IPS-18a (cell line): ENCODE results near the gene NTSR1.

Experiments
- H3K27ac ChIP-seq: one replicate; pipeline ENCODE4 v1.5.1; 2013; ENCODE audit warnings: low read length
- H3K27me3 ChIP-seq: one replicate; pipeline ENCODE4 v1.6.1; 2013; ENCODE audit warnings: mild to moderate bottlenecking, low read length; ENCODE audit not compliant: control insufficient read depth, insufficient read depth
- H3K36me3 ChIP-seq: one replicate; pipeline ENCODE4 v1.6.1; 2013; ENCODE audit warnings: low read depth, low read length; ENCODE audit not compliant: control insufficient read depth
- H3K4me1 ChIP-seq: one replicate; pipeline ENCODE4 v1.6.1; 2013; ENCODE audit warnings: low read depth, low read length; ENCODE audit not compliant: control insufficient read depth
- H3K4me3 ChIP-seq: one replicate; pipeline ENCODE4 v1.5.1; 2013; ENCODE audit warnings: low read length
- H3K9ac ChIP-seq: one replicate; pipeline ENCODE4 v1.6.1; 2013; ENCODE audit warnings: mild to moderate bottlenecking, low read length, moderate library complexity
- H3K9me3 ChIP-seq: one replicate; pipeline ENCODE4 v1.6.1; 2013; ENCODE audit warnings: low read depth, low read length; ENCODE audit not compliant: control insufficient read depth

The NTSR1 gene

DNA sequence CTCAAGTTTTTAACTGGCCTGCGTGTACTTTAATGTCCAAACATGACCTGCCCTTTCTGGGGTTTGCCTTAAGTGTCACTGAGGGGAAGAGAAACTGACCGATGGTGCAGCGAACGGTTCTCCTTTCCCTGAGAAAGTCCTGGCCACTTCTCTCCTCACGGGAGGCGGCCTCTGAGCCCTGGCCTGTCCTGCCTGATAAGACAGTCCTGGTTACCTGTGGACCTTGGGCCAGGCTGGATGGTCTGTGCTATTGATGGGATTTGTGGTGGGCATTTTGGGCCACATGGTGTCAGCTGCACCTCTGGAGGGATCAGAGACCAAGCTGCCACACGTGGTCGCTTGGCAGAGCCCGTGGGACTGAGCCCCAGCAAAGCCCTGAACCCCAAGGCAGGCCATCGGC is 11.6 kb upstream of the NTSR1 start:
- Histone ChIP-seq H3K9ac (no peak overlapping the region), H3K27me3 (no peaks in the 10 kb centered on the region), H3K36me3 (no peaks in the 10 kb centered on the region), H3K4me1 (no peaks in the 10 kb centered on the region), H3K9me3 (no peaks in the 10 kb centered on the region), H3K4me3 (no peak overlapping the region), H3K27ac (no peak overlapping the region)

DNA sequence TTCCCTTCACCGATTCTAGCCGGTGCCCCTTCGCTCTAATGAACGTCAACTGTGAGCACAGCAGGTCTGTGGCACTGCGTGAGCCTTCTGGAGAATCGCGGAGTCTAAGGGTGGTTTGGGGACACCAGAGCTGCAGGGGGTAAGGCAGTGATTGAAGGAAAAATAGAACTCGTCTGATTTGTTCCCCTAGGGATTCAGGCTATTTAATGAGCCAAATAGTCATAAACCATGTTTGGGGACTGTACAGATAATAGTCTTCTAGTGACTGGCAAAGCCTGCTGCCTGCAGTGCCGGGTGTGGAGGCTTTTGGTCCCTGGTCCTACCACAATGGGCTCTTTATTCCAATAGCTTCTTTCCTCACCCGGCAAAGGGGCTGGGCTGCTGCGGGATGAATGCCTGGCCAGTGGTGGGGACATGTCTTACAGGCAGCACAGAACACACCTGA is 11.1 kb upstream of the NTSR1 start:
- Histone ChIP-seq H3K9ac (no peak overlapping the region), H3K36me3 (no peaks in the 10 kb centered on the region), H3K27ac (no peak overlapping the region), H3K4me3 (no peak overlapping the region), H3K9me3 (no peaks in the 10 kb centered on the region), H3K4me1 (no peaks in the 10 kb centered on the region), H3K27me3 (no peaks in the 10 kb centered on the region)

DNA sequence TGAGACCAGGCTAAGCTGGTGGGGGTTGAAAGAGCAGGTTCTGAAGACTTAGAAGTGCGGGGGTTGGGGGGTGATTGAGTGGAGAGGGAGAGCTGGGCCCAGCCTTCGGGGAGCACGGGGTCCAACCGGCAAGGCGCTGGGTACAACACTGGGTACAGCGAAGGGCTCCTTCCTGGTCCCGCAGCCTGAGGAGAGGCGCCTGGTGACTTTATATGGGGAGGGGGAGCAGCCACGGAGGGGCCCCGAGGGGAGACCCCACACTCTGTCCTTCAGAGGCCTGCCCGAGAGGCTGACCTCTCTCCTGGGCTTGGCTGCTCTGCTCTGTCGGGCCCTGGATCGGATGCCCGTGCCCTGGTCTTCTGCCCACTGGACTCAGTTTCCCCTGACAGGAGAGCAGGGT is 10.4 kb upstream of the NTSR1 start:
- no peaks in the 10 kb centered on the region for H3K27me3 ChIP-seq
- no peak overlapping the region for H3K27ac ChIP-seq
- H3K9me3 ChIP-seq: no peaks in the 10 kb centered on the region
- no peaks in the 10 kb centered on the region for H3K4me1 ChIP-seq
- H3K36me3 ChIP-seq: no peaks in the 10 kb centered on the region
- no peak overlapping the region for H3K9ac ChIP-seq
- no peak overlapping the region for H3K4me3 ChIP-seq

DNA sequence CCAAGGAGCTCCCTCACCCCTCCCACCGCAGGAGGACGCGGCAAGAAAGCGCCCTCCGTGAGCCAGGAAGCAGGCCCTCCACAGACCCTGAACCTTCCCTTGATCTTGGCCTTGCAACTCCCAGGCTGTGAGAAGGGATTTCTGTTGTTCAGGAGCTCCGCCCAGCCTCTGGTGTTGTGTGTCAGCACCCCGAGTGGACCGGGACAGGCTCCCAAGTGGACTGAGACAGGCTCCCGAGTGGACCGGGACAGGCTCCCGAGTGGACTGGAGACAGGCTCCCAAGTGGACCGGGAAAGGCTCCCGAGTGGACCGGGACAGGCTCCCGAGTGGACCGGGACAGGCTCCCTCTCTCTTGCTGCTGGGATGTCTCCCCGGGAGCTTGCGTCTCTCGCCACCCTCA is 9.3 kb upstream of the NTSR1 start:
- Histone ChIP-seq H3K4me1 (no peaks in the 10 kb centered on the region), H3K36me3 (no peaks in the 10 kb centered on the region), H3K9me3 (no peaks in the 10 kb centered on the region), H3K4me3 (no peak overlapping the region), H3K27ac (no peak overlapping the region), H3K9ac (no peak overlapping the region), H3K27me3 (no peaks in the 10 kb centered on the region)

DNA sequence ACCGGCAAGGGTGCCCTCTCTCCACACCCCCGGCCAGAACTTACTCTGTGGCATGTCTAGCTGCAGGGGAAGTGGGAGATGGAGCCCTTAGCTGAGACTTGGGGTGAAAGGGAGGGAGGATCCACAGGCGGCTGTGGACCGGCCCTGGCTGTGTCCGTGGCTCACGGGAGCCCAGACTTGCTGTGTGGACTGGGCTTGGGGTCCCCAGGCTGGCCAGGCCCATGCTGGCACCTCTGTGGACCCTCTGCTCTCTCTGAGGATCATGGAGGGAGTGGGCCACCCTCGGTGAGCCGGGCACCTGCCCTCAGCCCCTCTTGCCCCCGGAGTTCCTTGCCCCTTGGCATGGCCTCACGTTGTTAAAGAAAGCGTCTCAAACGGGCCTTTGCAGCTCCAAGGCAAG is 8.9 kb upstream of the NTSR1 start:
- Histone ChIP-seq H3K4me3 (no peak overlapping the region), H3K9ac (no peak overlapping the region), H3K27me3 (no peaks in the 10 kb centered on the region), H3K9me3 (no peaks in the 10 kb centered on the region), H3K36me3 (no peaks in the 10 kb centered on the region), H3K4me1 (no peaks in the 10 kb centered on the region), H3K27ac (no peak overlapping the region)

DNA sequence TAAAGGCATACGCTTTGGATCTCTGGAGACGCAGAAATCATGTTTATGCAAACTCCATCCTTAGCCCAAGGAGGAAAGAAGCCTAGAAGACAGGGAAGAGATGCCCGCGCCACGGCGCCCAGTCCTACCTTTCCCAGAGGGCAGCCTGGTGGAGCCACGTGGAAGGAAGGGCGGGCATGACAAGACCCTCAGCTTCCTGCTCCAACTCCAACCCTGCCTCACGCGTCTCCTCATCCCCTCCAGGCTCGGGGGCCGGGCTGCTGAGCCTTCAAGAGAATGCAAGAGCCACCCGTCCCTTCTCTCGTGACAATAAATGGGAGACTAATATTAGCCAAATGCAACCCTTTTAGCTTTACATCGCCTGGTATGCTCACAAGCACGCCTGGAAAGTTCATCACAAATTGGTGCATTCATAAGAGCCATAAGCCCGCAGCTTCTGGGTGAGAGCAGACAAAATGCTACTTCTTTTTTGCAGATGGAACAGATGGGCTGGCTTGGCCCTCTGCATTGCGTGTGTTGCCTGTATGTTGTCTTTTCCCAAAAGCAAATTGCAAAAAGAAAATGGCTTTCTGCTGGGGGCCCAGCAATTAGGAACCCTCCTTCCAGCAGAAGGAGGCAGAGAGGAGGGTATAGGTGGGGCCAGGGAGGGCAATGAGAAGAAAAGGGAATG is 8.2 kb upstream of the NTSR1 start:
- H3K27ac ChIP-seq: no peak overlapping the region
- no peaks in the 10 kb centered on the region for H3K36me3 ChIP-seq
- H3K9me3 ChIP-seq: no peaks in the 10 kb centered on the region
- no peak overlapping the region for H3K9ac ChIP-seq
- H3K27me3 ChIP-seq: no peaks in the 10 kb centered on the region
- no peaks in the 10 kb centered on the region for H3K4me1 ChIP-seq
- no peak overlapping the region for H3K4me3 ChIP-seq

DNA sequence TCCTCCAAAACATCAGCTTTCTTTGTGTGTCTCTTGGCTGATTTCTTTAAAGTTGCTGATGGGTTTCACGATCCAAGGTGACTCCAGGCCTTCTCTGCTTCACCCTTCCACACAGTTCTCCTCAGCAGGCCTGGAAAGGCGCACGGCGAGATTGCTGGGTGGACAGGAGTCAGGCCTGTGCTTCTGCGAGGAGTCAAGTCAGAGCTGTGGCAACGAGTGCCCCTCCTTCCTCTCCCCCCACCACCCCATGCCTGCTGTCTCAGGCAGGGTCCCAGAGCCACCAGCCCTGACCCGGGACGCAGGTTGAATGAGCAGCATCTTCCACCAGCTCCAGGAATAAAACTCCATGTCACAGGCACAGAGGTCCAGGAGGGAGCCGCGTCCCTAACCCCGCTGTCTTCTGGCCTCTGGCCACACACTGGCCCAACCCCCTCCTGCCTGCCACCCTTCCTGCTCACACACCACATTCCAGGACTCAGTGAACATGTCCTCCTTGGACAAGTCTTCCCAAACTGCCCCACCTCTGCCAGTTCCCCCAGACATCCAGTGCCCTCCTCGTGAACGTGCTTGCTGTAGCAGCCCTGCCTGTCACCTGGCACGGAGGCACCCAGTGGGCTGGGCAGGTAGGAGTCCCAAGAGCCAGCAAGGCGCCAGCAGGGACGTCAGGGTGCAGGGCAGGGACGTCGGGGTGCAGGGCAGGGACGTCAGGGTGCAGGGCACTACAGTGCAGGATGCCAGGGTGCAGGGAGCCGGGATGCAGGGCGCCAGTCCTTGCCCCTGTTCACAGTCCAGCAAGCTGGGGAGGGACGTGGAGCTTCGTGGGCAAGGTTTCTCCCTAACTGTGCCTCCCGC is 7.2 kb upstream of the NTSR1 start:
- Histone ChIP-seq H3K36me3 (no peaks in the 10 kb centered on the region), H3K4me1 (no peaks in the 10 kb centered on the region), H3K4me3 (no peak overlapping the region), H3K9ac (no peak overlapping the region), H3K27ac (no peak overlapping the region), H3K27me3 (no peaks in the 10 kb centered on the region), H3K9me3 (no peaks in the 10 kb centered on the region)

DNA sequence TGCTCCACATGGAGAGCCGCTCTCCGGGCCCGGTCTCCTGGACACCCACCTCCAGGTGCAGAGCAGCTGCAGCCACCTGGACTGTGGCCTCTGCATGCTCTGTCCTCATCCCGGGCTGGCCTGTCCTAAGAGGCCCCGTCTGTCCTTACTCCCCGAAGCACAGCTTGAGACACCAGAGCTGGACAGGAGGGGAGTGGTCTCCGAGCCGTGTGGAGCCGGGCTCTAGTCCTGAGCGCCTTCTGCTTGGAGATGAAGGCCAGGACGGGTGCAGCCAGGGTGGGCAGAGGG is 6.7 kb upstream of the NTSR1 start:
- H3K27me3 ChIP-seq: peaks cover 3% of the 10 kb centered on the region

DNA sequence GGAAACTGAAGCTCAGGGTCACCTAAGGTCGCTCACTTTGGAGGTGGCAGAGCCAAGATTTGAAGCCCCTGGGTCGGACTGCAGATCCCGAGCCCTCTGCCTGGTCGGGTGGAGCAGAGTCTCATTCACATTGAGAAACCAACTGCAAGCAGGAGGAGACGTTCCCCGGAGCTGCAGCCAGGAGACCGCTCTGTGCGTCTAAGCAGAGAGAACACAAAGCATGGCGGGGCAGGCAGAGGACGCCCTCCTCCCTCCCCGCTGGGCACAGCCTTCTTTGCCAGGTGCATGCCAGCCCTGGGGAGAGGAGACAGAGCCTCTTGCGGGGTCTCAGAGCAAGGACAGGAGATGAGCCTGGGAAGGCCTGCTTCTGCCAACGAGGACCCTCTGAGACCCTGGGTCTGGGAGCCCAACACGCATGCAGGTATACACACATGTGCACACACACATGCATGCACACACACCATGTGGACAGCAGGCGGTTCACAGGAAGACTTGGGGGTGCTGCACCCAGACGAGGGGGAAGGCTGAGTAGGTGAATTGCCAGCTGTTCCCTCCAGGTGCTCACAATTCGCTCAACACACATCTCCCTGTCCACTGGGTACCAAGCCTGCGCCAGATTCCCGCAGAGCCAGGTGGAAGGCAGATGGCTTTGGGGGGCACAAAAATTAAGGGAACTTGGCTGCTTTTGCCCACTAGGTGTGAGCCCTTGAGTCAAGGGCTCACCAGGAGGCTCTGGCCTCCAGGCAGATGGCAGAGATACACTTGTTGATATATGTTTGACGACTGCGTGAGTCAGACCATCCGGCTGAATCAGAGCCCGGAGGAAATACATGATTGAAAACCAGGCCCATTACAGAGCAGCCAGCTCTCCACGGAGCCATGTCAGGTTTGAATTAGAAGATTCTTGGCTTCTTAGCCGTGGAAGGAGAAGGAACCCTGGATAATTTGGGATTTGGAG is 5.5 kb upstream of the NTSR1 start:
- no peak overlapping the region for H3K9ac ChIP-seq
- H3K4me1 ChIP-seq: no peaks in the 10 kb centered on the region
- no peaks in the 10 kb centered on the region for H3K36me3 ChIP-seq
- H3K4me3 ChIP-seq: no peak overlapping the region
- no peaks in the 10 kb centered on the region for H3K9me3 ChIP-seq
- no peak overlapping the region for H3K27ac ChIP-seq
- H3K27me3 ChIP-seq: peaks cover 12% of the 10 kb centered on the region

More for the DNA sequence above, 6.7 kb upstream of the NTSR1 start:
- Histone ChIP-seq H3K9ac (no peak overlapping the region), H3K4me3 (no peak overlapping the region), H3K4me1 (no peaks in the 10 kb centered on the region), H3K27ac (no peak overlapping the region), H3K36me3 (no peaks in the 10 kb centered on the region), H3K9me3 (no peaks in the 10 kb centered on the region)

DNA sequence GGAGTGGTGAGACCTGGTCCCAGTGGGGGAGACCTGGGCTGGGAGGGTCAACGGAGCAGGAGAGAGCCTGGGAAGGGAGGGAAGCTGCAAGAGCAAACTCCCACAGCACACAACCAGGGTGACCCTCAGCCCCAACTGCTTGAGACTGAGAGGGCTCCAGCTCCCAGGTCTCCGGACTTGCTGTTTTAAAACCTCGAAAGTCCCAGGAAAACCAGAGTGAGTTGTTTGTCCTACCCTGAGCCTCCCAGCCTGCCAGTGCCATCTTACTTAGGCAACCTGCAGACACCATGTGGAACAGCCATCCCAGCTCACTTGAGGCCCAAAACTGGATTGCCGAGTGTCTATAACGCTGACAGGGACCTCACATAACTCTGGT is 4.8 kb upstream of the NTSR1 start:
- Histone ChIP-seq H3K9me3 (no peaks in the 10 kb centered on the region), H3K27ac (no peak overlapping the region), H3K4me1 (no peaks in the 10 kb centered on the region), H3K4me3 (no peak overlapping the region), H3K27me3 (peaks cover 19% of the 10 kb centered on the region), H3K36me3 (no peaks in the 10 kb centered on the region), H3K9ac (no peak overlapping the region)

DNA sequence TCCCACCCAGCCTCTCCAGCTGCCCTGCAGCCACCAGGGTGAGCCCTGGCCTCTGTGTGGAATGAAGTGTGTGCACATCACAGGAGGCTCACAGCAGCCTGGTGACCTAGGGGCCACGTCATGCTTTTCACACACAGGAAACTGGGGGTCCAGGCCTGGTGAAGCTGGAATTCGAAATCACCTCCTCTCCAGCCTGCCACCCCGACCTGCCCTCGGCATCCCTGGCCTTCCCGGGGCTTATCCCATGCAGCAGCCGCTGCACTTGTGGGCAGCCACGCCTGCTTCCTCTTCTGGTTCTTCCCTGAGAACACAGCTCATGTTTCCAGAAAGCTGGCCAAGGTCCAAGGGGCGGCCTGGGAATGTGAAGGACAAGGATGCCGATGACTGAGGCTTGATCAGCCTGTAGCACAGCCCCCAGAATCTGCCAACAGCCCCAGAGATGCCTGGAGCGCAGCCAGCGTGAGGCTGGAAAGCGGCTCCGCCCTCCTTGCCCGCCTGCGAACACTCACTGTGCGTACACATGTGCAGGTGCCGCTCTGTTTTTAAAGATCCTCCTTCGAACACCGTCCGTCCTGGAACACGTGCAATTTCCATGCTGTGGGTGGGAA is 4.2 kb upstream of the NTSR1 start:
- no peak overlapping the region for H3K4me3 ChIP-seq
- H3K27me3 ChIP-seq: peaks cover 25% of the 10 kb centered on the region
- no peaks in the 10 kb centered on the region for H3K36me3 ChIP-seq
- H3K9ac ChIP-seq: no peak overlapping the region
- no peaks in the 10 kb centered on the region for H3K4me1 ChIP-seq
- H3K27ac ChIP-seq: no peak overlapping the region
- no peaks in the 10 kb centered on the region for H3K9me3 ChIP-seq
